Subcutaneous adipose tissue (tissue), 4 donors: ENCODE data around the gene SIN3A. TPM values are rescaled to one million over a fixed set of nuclear protein-coding genes. Genes with fewer than 3 reads are reported as not detected.

ENCODE experiments used
- CTCF ChIP-seq: fragments of 450-650 bp; IDR thresholded peaks from one replicate; pipeline ENCODE4 v1.5.1; 2016; ENCODE audit warnings: low read depth, mild to moderate bottlenecking, control low read depth, antibody characterized with exemption, moderate library complexity
- total RNA-seq, 4 donors: library from RNA; depleted of rRNA; stranded (reverse); fragments of >200 nt; gene quantifications; one replicate each; pipeline ENCODE4 v1.1.0, GENCODE V29; 2016

The SIN3A gene
- total RNA-seq, 4 donors from 2014 or later = 29.5 to 48.6 (median 33.0) TPM

- TF ChIP-seq CTCF = no peak
Measured at GRCh38 chr15:75356517-75356916, 95.0 kb downstream of the SIN3A start.

GRCh38 chr15:75356006-75356405 is 95.5 kb downstream of the SIN3A start:
- TF ChIP-seq CTCF = no peak

- TF ChIP-seq CTCF = no peak
Measured at GRCh38 chr15:75355369-75355768, 96.1 kb downstream of the SIN3A start.

GRCh38 chr15:75354454-75354853 is 97.0 kb downstream of the SIN3A start:
- no peak for TF ChIP-seq CTCF

- no peak for TF ChIP-seq CTCF
Measured at GRCh38 chr15:75353604-75354003, 97.9 kb downstream of the SIN3A start.

GRCh38 chr15:75352186-75353080 is 99.1 kb downstream of the SIN3A start:
- no peak for TF ChIP-seq CTCF

GRCh38 chr15:75350601-75351361 is 100.7 kb downstream of the SIN3A start:
- no peak for TF ChIP-seq CTCF
